CD4-positive, alpha-beta T cell (primary cell): ENCODE results near the gene SSNA1. TPM values are rescaled to one million over a fixed set of nuclear protein-coding genes. Genes with fewer than 3 reads are reported as not detected.

Experiments
- ATAC-seq: fragments of 200-7000 bp; cut with Tn5 transposase; one replicate; pipeline ENCODE4 v1.10.0; 2022; ENCODE audit warnings: mild to moderate bottlenecking; ENCODE audit not compliant: poor library complexity
- CTCF ChIA-PET: fragments of 350-600 bp; sonication (Branson Sonifier 250); formaldehyde crosslinking; loops from one replicate; lab custom pipeline; 2021; ENCODE audit warnings: antibody characterized with exemption, inconsistent platforms; lab: Charles Lee
- POLR2A ChIA-PET: fragments of 350-600 bp; sonication (Branson Sonifier 250); formaldehyde crosslinking; loops from one replicate; lab custom pipeline; 2021; ENCODE audit warnings: antibody characterized with exemption, inconsistent platforms; lab: Charles Lee
- DNase-seq, 14 experiments: peaks; one replicate each; pipeline ENCODE4 v3.0.0-alpha.2; 2013 to 2020; ENCODE audit warnings: mixed read lengths in 2 of 14
- H3K27ac ChIP-seq, 2 donors: one replicate each; pipeline versions ENCODE4 v1.5.1 to v1.7.0; 2013; ENCODE audit warnings: low read length in 2 of 2, low read depth in 1 of 2, mild to moderate bottlenecking in 1 of 2
- H3K27me3 ChIP-seq, 2 experiments: 1 replicate in 1 of 2; 2 replicates in 1 of 2; pipeline versions ENCODE4 v1.6.1 to v1.7.0; 2013; ENCODE audit warnings: low read length in 2 of 2, control low read depth in 1 of 2, mild to moderate bottlenecking in 1 of 2, moderate library complexity in 1 of 2; ENCODE audit not compliant: insufficient read depth in 2 of 2, control insufficient read depth in 1 of 2
- H3K36me3 ChIP-seq: one replicate; pipeline ENCODE4 v1.6.1; 2013; ENCODE audit warnings: low read length, control low read depth; ENCODE audit not compliant: insufficient read depth
- H3K4me1 ChIP-seq: one replicate; pipeline ENCODE4 v1.6.1; 2013; ENCODE audit warnings: low read length, control low read depth; ENCODE audit not compliant: insufficient read depth
- H3K4me3 ChIP-seq: one replicate; pipeline ENCODE4 v1.5.1; 2013; ENCODE audit warnings: mild to moderate bottlenecking, low read length, moderate library complexity
- H3K9me3 ChIP-seq, 2 experiments: 1 replicate in 1 of 2; 2 replicates in 1 of 2; pipeline versions ENCODE4 v1.6.1 to v1.7.0; 2013; ENCODE audit warnings: low read length in 2 of 2, mild to moderate bottlenecking in 2 of 2, control low read depth in 1 of 2, moderate library complexity in 1 of 2; ENCODE audit not compliant: control insufficient read depth in 1 of 2, insufficient read depth in 1 of 2
- H3K27ac Mint-ChIP-seq: one replicate; pipeline ENCODE4 v1.8.0; 2020; ENCODE audit warnings: mixed read lengths
- H3K27me3 Mint-ChIP-seq: one replicate; pipeline ENCODE4 v1.8.0; 2021; ENCODE audit warnings: mixed read lengths
- H3K36me3 Mint-ChIP-seq: one replicate; pipeline ENCODE4 v1.8.0; 2021; ENCODE audit warnings: low read depth, mixed read lengths
- H3K4me1 Mint-ChIP-seq: one replicate; pipeline ENCODE4 v1.8.0; 2021; ENCODE audit warnings: low read depth, mixed read lengths
- H3K4me3 Mint-ChIP-seq: one replicate; pipeline ENCODE4 v1.8.0; 2020; ENCODE audit warnings: mild to moderate bottlenecking, mixed read lengths
- H3K9me3 Mint-ChIP-seq: one replicate; pipeline ENCODE4 v1.8.0; 2020; ENCODE audit warnings: mixed read lengths
- intact Hi-C, 2 experiments: fragments of 100-400 bp; cut with DNase I in 1 of 2; cut with micrococcal nuclease in 1 of 2; formaldehyde crosslinking; loops; one replicate each; pipeline versions ENCODE4 v1.15.1 to v1.9.0; 2023 to 2025; cut with DNase I, micrococcal nuclease
- total RNA-seq, 174 experiments: library from RNA in 2 of 174; stranded (reverse) in 2 of 174; gene quantifications; one replicate each; pipeline ENCODE4 v1.2.3 and lab custom pipeline; 2021 to 2026
- TF ChIP-seq, protein P1 (sequence below): fragments of 200-600 bp; IDR thresholded peaks from one replicate; pipeline ENCODE4 v1.8.0; 2022; ENCODE audit warnings: antibody characterized with exemption, mild to moderate bottlenecking

Gene SSNA1
- total RNA-seq, 2 experiments from 2014 or later, result 30.1 to 30.5 TPM

DNA sequence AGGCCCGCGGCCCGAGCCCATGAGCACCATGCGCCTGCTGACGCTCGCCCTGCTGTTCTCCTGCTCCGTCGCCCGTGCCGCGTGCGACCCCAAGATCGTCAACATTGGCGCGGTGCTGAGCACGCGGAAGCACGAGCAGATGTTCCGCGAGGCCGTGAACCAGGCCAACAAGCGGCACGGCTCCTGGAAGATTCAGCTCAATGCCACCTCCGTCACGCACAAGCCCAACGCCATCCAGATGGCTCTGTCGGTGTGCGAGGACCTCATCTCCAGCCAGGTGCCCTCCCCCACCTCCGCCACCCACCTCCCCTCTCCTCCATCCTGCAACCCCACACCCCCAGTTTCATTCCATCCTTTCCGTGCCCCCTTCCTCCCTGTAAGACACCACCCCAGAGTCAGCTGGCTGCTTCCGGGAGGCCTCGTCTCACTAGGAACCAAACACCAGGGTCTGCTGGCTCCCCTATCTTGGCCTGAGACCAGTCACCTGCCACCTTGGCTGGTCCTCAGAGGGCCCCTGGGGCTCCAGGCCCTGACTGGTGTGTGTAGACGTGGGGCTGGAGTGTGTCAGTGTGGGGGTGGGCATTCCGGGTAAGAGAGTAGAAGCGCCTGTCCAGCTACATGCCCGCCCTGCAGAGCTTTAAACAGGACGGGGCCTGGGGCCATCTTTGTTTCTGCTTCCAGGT lies 48.9 kb upstream of the SSNA1 start:
- H3K4me3 ChIP-seq, result no peak overlapping the region
- intact Hi-C loops, result no loop called here
- H3K9me3 ChIP-seq, result peaks cover 0 to 47% of the 10 kb centered on the region in 2 experiments
- H3K27ac Mint-ChIP-seq, result no peak overlapping the region
- peaks cover 5% of the 10 kb centered on the region for H3K4me1 Mint-ChIP-seq
- TF ChIP-seq, protein P1, sequence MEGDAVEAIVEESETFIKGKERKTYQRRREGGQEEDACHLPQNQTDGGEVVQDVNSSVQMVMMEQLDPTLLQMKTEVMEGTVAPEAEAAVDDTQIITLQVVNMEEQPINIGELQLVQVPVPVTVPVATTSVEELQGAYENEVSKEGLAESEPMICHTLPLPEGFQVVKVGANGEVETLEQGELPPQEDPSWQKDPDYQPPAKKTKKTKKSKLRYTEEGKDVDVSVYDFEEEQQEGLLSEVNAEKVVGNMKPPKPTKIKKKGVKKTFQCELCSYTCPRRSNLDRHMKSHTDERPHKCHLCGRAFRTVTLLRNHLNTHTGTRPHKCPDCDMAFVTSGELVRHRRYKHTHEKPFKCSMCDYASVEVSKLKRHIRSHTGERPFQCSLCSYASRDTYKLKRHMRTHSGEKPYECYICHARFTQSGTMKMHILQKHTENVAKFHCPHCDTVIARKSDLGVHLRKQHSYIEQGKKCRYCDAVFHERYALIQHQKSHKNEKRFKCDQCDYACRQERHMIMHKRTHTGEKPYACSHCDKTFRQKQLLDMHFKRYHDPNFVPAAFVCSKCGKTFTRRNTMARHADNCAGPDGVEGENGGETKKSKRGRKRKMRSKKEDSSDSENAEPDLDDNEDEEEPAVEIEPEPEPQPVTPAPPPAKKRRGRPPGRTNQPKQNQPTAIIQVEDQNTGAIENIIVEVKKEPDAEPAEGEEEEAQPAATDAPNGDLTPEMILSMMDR, result no peak
- no peak for ATAC-seq
- peaks cover 80% of the 10 kb centered on the region for H3K27me3 Mint-ChIP-seq
- H3K9me3 Mint-ChIP-seq, result no peaks in the 10 kb centered on the region
- H3K27me3 ChIP-seq, result peaks cover 72 to 78% of the 10 kb centered on the region in 2 experiments
- DNase-seq, result no peak
- H3K4me3 Mint-ChIP-seq, result no peak overlapping the region
- POLR2A ChIA-PET, result interaction anchor here (2.4 kb wide), 1 partner anchor 10 kb away, joined by 7 read pairs; no protein-coding TSS in a partner anchor
- no peaks in the 10 kb centered on the region for H3K36me3 ChIP-seq
- peaks cover 8% of the 10 kb centered on the region for H3K4me1 ChIP-seq
- H3K27ac ChIP-seq, result no peak overlapping the region
- CTCF ChIA-PET, result no interaction called here
- H3K36me3 Mint-ChIP-seq, result no peaks in the 10 kb centered on the region

DNA sequence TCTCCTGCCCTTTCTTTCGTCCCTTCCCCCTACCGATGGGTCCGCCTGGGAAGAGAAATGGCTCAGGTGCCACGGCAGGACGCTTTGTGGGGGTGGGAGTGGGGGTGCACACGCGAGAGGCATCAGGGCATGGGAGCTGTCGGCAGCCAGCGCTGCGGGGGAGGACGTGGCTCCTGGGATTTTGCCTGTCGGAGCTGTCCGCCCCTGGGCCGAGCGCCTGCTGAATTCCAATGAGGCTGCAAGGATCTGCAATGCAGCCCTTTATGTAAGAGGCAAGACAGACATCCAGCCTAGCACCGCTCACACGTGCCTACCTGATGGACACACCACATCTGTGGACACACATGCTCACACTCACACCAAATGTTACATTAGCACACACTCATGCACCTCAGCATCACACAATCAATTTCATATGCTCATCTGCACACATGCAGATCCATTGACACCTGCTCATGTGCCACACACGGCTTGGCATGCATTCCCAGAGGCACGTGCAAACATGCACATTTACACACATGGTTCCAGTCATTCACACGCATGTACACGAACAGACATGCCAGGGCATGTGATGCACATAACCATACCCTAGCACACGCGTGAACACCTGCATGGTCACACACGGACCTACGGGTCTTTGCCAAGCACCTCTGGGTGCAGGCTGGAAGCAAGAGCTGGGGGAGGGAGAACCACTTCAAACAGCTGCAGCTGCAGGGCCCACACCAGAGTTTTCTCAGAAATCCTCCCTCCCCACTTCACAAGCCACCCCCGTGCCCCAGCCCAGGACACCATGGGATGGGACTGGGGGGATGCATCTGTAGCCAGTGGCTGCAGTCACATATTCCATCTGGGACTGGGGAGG lies 48.1 kb upstream of the SSNA1 start:
- Histone ChIP-seq H3K27me3 (peaks cover 72 to 78% of the 10 kb centered on the region in 2 experiments), H3K36me3 (no peaks in the 10 kb centered on the region), H3K4me1 (peaks cover 8% of the 10 kb centered on the region), H3K9me3 (peaks cover 0 to 47% of the 10 kb centered on the region in 2 experiments), H3K4me3 (no peak overlapping the region), H3K27ac (no peak overlapping the region)
- ChIA-PET POLR2A (interaction anchor here (2.4 kb wide), 1 partner anchor 11 kb away, joined by 7 read pairs; no protein-coding TSS in a partner anchor), CTCF (no interaction called here)
- H3K4me3 Mint-ChIP-seq, result no peak overlapping the region
- H3K9me3 Mint-ChIP-seq, result no peaks in the 10 kb centered on the region
- TF ChIP-seq, protein P1, result no peak
- H3K4me1 Mint-ChIP-seq, result peaks cover 5% of the 10 kb centered on the region
- H3K27ac Mint-ChIP-seq, result no peak overlapping the region
- no peaks in the 10 kb centered on the region for H3K36me3 Mint-ChIP-seq
- peaks cover 72% of the 10 kb centered on the region for H3K27me3 Mint-ChIP-seq
- no peak for DNase-seq
- intact Hi-C loops, result no loop called here
- no peak for ATAC-seq

DNA sequence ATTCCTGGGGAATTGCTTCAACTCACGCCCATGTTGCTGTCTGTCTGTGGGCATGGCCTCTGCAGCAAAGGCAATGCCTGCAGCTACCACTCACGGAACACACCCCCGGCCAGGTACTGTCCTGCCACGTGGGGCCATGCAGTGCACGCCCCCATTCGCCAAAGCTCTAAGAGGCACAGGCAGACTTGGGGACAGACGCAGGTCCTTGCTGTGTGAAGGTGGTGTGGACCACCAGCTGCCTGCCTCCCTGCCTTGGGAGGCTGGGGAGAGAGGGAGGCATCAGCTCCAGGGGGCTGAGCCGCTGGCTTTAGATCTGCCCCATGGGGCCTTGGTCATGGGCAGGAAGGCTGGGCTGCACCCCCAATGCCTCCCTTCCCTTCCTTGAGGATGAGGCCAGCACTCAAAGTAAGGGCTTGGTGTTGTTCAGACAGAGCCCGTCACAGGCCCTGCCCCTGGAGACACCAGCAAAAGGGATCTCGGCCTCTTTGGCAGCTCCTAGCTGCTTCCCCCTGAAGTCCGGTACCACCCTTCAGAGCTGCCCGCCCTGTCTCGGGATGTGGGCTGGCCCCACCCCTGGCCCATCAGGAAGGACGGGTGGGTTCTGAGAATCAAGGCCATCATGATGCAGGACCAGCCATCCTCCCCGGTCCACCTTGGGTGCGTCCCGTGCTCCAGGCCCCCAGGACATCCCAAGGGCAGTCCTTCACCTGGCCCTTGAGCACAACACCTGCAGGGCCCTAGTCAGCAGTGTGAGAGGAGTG lies 47.2 kb upstream of the SSNA1 start:
- H3K36me3 ChIP-seq, result no peaks in the 10 kb centered on the region
- peaks cover 5% of the 10 kb centered on the region for H3K4me1 Mint-ChIP-seq
- H3K27me3 ChIP-seq, result peaks cover 64 to 72% of the 10 kb centered on the region in 2 experiments
- H3K36me3 Mint-ChIP-seq, result no peaks in the 10 kb centered on the region
- no peak overlapping the region for H3K4me3 ChIP-seq
- peaks cover 0 to 46% of the 10 kb centered on the region in 2 experiments for H3K9me3 ChIP-seq
- H3K4me1 ChIP-seq, result peaks cover 8% of the 10 kb centered on the region
- H3K27ac ChIP-seq, result no peak overlapping the region
- TF ChIP-seq, protein P1, result no peak
- H3K4me3 Mint-ChIP-seq, result no peak overlapping the region
- DNase-seq (no peak), ATAC-seq (no peak)
- no peaks in the 10 kb centered on the region for H3K9me3 Mint-ChIP-seq
- ChIA-PET POLR2A (no interaction called here), CTCF (no interaction called here)
- H3K27me3 Mint-ChIP-seq, result peaks cover 63% of the 10 kb centered on the region
- H3K27ac Mint-ChIP-seq, result no peak overlapping the region
- intact Hi-C loops, result no loop called here
